Measurements from ENCODE around the gene PIR. TPM values are rescaled to one million over a fixed set of nuclear protein-coding genes. Genes with fewer than 3 reads are reported as not detected.

The PIR gene
- polyA plus RNA-seq (2012; ENCODE audit: insufficient read depth, insufficient read length, low read depth), result 8.1 TPM

DNA sequence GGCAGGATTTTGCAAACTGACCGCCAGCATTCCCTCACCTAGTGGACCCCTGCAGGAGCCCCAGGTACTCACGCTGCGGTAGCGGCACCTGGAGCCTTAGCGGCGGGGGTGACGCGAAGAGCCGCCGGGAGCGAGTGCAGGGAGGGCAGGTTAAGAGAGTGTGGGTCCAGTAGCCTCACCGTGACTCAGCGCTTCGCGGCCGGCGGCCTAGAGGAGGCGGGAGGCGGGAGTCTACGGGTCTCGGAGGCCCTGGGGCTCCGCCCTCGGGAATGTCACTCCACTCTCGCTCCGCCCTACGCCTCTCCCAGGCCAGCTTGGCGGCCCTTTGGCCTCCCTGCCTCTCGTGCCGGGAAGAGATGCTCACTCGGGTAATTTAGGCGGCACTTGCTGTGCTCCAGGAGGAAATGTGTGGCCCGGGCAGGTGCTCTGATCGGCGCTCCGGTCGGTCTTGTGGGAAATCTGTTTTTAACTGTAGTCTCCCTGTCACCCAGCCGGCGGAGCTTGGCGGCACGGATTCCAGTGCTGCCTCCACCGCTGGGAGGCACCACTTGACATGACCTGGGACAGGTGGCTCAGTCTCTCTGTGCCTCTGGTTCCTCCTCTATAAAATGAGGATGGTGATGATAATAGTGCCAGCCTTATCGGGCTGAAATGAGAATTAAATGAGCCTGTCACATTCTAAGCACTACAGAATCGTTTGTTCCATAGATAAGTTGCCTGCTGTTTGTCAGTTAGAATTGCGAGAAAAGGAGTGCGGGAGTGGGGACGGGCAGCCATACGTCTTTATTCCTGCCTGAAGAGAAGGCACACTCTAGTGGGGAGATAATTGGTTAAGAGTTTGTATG, at the start of gene PIR:
Gene PIR (minus strand): TSS at position 216 of the 845 bp plus-strand sequence. CDS start 2,076 bp downstream, outside the sequence.
- peak; percentile 60 for TF ChIP-seq CTCF (IDR thresholded peaks at IDR 0.05; ENCODE audit: low read depth, low read length)
- Histone ChIP-seq H3K4me1 (no peaks in the 10 kb centered on the region), H3K27me3 (no peaks in the 10 kb centered on the region), H3K36me3 (no peaks in the 10 kb centered on the region), H3K4me3 (ENCODE audit: low read depth, low read length) (peak within 1 kb of the TSS; percentile 73), H3K9me3 (no peaks in the 10 kb centered on the region)
- peak; percentile 88 for DNase-seq

DNA sequence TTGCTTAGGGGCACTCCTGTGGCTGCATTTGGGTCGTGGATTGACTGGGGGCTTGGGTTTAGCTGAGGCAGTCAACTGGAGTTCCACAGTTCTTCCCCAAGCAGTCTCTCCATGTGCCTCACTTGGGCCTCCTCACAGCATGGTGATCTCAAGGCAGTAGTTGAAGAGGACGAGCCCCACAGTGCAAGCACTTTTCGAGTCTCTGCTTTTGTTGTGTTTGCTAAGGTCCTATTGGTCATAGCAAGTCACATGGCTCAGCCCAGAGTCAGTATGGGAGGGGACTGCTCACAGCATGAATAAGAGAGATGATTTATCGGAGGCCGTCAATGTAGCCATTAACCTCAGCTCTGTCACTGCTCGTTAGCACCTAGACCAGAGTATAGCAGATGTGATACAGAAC, 37.2 kb upstream of the PIR start:
- no peak for TF ChIP-seq CTCF (IDR thresholded peaks at IDR 0.05; ENCODE audit: low read depth, low read length)
- H3K4me1 ChIP-seq, result no peaks in the 10 kb centered on the region
- no peak for DNase-seq
- no peaks in the 10 kb centered on the region for H3K27me3 ChIP-seq
- H3K36me3 ChIP-seq, result no peaks in the 10 kb centered on the region
- H3K9me3 ChIP-seq, result no peaks in the 10 kb centered on the region
- H3K4me3 ChIP-seq (ENCODE audit: low read depth, low read length), result no peak overlapping the region

- TF ChIP-seq CTCF (IDR thresholded peaks at IDR 0.05; ENCODE audit: low read depth, low read length), result no peak
- no peak for DNase-seq
- Histone ChIP-seq H3K4me1 (no peaks in the 10 kb centered on the region), H3K36me3 (no peaks in the 10 kb centered on the region), H3K9me3 (no peaks in the 10 kb centered on the region), H3K27me3 (no peaks in the 10 kb centered on the region), H3K4me3 (ENCODE audit: low read depth, low read length) (no peak overlapping the region)
Measured at GRCh38 chrX:15529165-15529564, 36.0 kb upstream of the PIR start.

- no peak for TF ChIP-seq CTCF (IDR thresholded peaks at IDR 0.05; ENCODE audit: low read depth, low read length)
- no peak for DNase-seq
- Histone ChIP-seq H3K36me3 (no peaks in the 10 kb centered on the region), H3K4me3 (ENCODE audit: low read depth, low read length) (no peak overlapping the region), H3K27me3 (no peaks in the 10 kb centered on the region), H3K9me3 (no peaks in the 10 kb centered on the region), H3K4me1 (no peaks in the 10 kb centered on the region)
Measured at GRCh38 chrX:15525664-15526416, 32.7 kb upstream of the PIR start.

DNA sequence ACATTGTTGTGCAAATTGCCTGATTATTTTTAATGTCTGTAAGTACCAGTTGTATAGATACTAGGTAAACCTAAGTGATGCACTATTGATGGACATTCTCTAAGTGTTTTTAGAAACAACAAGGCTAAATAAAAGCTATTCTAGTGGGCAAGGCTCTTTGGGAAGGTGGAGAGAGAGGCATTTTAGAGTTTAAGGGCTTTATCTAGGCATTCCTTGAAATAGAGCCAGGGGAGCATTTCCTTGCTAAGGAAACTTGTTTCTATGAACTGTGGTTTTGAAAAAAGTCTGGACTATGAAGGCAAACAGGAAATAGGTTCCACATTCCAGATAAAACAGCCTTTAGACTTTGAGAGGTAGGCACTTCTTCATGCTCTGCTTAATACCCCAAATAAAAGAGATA, 31.3 kb upstream of the PIR start:
- TF ChIP-seq CTCF (IDR thresholded peaks at IDR 0.05; ENCODE audit: low read depth, low read length), result no peak
- H3K9me3 ChIP-seq, result no peaks in the 10 kb centered on the region
- no peaks in the 10 kb centered on the region for H3K4me1 ChIP-seq
- no peaks in the 10 kb centered on the region for H3K36me3 ChIP-seq
- DNase-seq, result no peak
- no peaks in the 10 kb centered on the region for H3K27me3 ChIP-seq
- H3K4me3 ChIP-seq (ENCODE audit: low read depth, low read length), result no peak overlapping the region

Data from BE2C (cell line).